Erythroblast (primary cell): Measurements from ENCODE around the gene RAB11FIP3.

ENCODE experiments used
- GATA1 ChIP-seq: IDR thresholded peaks from 2 replicates; pipeline ENCODE4 v1.6.1; 2011; ENCODE audit warnings: low read depth, mild to moderate bottlenecking, control low read depth, low read length, moderate library complexity
- POLR2A ChIP-seq: IDR thresholded peaks from 2 replicates; pipeline ENCODE4 v1.6.1; 2011; ENCODE audit warnings: mild to moderate bottlenecking, low read length

DNA sequence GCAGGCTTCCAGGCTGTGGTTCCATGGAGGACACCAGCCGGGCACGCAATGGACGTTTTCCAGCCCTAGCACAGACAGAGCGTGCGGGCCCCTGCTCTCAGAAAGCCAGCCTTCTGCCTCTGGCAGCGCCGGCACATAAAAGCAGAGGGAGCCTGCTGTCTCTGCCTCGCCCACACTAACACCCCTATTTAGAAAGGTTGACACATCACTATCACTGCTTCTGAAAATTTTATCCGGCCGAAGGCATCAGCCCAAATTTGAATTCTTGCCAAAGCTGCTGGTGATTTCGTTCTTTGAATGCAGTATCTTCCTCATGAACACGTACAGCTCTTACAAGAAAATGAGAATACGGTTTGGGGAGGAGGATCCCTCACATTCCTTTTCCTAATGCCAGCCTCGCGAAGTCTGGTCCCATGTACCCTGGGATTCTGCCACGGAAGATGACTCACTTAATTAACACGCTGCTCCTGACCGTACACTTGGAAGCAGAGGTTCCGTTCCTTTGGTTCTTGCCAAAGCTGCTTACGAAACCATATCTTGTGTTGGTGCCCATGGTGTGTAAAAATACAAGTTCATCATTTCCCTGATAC lies 1.3 kb upstream of the RAB11FIP3 start:
- TF ChIP-seq POLR2A (no peak), GATA1 (no peak)
